GM18519 (cell line): ENCODE results near the gene BACE1.
A peak's percentile ranks its signal among the peaks of the same experiment; 100 is the strongest.
"Not testable (repeated sequence)": the region's sequence is repeated elsewhere in the genome, so short reads cannot be mapped to it uniquely, and the experiment has no call there.

Experiments used
- ATAC-seq: cut with Tn5 transposase; IDR thresholded peaks from one replicate; pipeline ENCODE4 v1.9.1; 2021; ENCODE audit warnings: mild to moderate bottlenecking, moderate library complexity; ENCODE audit not compliant: unreplicated experiment, low FRiP score

BACE1 gene

GRCh38 chr11:117316197-117316961, at the start of gene BACE1:
TSS of gene BACE1 (minus strand) at chr11:117316256. CDS start at chr11:117315795, 461 bp downstream.
- ATAC-seq = no peak

- no peak for ATAC-seq
Measured at GRCh38 chr11:117361432-117361831, 45.4 kb upstream of the BACE1 start.

- ATAC-seq = no peak
Measured at GRCh38 chr11:117356126-117356890, 40.3 kb upstream of the BACE1 start.

GRCh38 chr11:117354550-117354949, 38.5 kb upstream of the BACE1 start:
- no peak for ATAC-seq

- ATAC-seq = no peak
Measured at GRCh38 chr11:117345039-117345438, 29.0 kb upstream of the BACE1 start.

GRCh38 chr11:117337076-117337475, 21.0 kb upstream of the BACE1 start:
- ATAC-seq = no peak

- no peak for ATAC-seq
Measured at GRCh38 chr11:117335399-117335798, 19.3 kb upstream of the BACE1 start.

- ATAC-seq = no peak
Measured at GRCh38 chr11:117334896-117335295, 18.8 kb upstream of the BACE1 start.

- ATAC-seq = no peak
Measured at GRCh38 chr11:117333917-117334316, 17.9 kb upstream of the BACE1 start.

- no peak for ATAC-seq
Measured at GRCh38 chr11:117332843-117333242, 16.8 kb upstream of the BACE1 start.

GRCh38 chr11:117328375-117329010, 12.4 kb upstream of the BACE1 start:
- no peak for ATAC-seq

- ATAC-seq = peak; percentile 81
Measured at GRCh38 chr11:117327567-117328374, 11.7 kb upstream of the BACE1 start, which contains the start of gene CEP164. TSS of gene CEP164 (plus strand) at chr11:117327854. CDS start at chr11:117338587, 10,733 bp downstream.

GRCh38 chr11:117327255-117327566, 11.2 kb upstream of the BACE1 start:
- ATAC-seq = not testable (repeated sequence)

GRCh38 chr11:117319214-117319840, 3.3 kb upstream of the BACE1 start:
- no peak for ATAC-seq

GRCh38 chr11:117318738-117319137, 2.7 kb upstream of the BACE1 start:
- no peak for ATAC-seq

- ATAC-seq = no peak
Measured at GRCh38 chr11:117315285-117316196, 515 bp downstream of the BACE1 start.

GRCh38 chr11:117314840-117315239, 1.2 kb downstream of the BACE1 start:
- no peak for ATAC-seq

GRCh38 chr11:117313828-117314768, 2.0 kb downstream of the BACE1 start:
- ATAC-seq = no peak
